ENCODE results near the gene KRTAP1-1. TPM values are rescaled to one million over a fixed set of nuclear protein-coding genes. Genes with fewer than 3 reads are reported as not detected.

KRTAP1-1 gene
- total and polyA plus RNA-seq, 2 of the 8 experiments (the other 6 are each of a cell fraction or from before 2014, with no cell fraction given) = not detected

DNA sequence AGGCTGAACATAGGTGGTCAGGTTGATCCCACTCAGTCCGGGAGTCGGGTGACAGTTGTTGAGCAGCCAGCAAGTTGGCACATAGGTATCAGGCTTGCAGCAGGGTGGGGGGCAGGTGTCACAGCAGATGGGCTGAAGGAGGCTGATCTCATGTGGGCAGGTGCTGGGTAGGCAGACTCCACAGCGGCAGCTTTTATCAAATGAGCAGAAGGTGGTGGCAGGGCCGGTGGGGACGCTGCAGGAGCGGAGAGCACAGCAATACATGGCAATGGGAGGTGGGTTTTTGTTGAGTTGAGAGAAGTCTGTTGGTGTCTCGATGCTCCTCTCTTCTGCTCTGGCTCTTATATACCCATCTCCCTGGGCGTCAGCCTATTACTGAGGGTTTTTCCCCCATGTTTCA is 32.4 kb downstream of the KRTAP1-1 start, which contains the start of gene KRTAP3-1 (continued):
- no peak for TF ChIP-seq ATF2 (IDR thresholded peaks at IDR 0.05; ENCODE audit: low read length)

Measured in H1 (cell line).